ENCODE measurements around the gene INPP5A.

- TF ChIP-seq POLR2A (IDR thresholded peaks at IDR 0.05) (no peak), POLR2AphosphoS5 (IDR thresholded peaks at IDR 0.05) (no peak)
These were observed 26.6 kb downstream of the INPP5A start for GRCh38 chr10:132564249-132564605.
